GM12878 (cell line): ENCODE data around the gene IGF2R. TPM values are rescaled to one million over a fixed set of nuclear protein-coding genes. Genes with fewer than 3 reads are reported as not detected.

Source experiments
- ATAC-seq: fragments of 200-7000 bp; cut with Tn5 transposase; 3 replicates; pipeline ENCODE4 v1.9.1; 2020; ENCODE audit warnings: mild to moderate bottlenecking, moderate library complexity
- BruUV-seq: library from RNA; stranded (reverse); fragments of 400-500 nt; replicated peaks from 2 replicates; lab custom pipeline; 2021; lab: Mats Ljungman, UMichigan
- CTCF ChIA-PET: fragments of 300-600 bp; sonication (Branson Sonifier 250); formaldehyde crosslinking; extraction: SDS; loops from one replicate; lab custom pipeline; 2021; ENCODE audit warnings: inconsistent platforms; lab: Yijun Ruan, JAX
- POLR2A ChIA-PET: fragments of 350-600 bp; formaldehyde crosslinking; extraction: SDS; loops from one replicate; lab custom pipeline; 2021; ENCODE audit warnings: inconsistent platforms; lab: Charles Lee
- RAD21 ChIA-PET: fragments of 300-600 bp; sonication (Branson Sonifier 250); formaldehyde crosslinking; loops from one replicate; lab custom pipeline; 2023; ENCODE audit warnings: antibody characterized with exemption; ENCODE audit not compliant: unreplicated experiment; lab: Charles Lee
- SMC1A ChIA-PET: fragments of 300-600 bp; sonication (Branson Sonifier 250); formaldehyde crosslinking; loops from one replicate; lab custom pipeline; 2023; ENCODE audit not compliant: unreplicated experiment, uncharacterized antibody; lab: Charles Lee
- DNase-seq: peaks from one replicate; pipeline ENCODE4 v3.0.0-alpha.2; 2011; ENCODE audit warnings: low read depth, low spot score
- FAIRE-seq: peaks from 3 replicates; lab custom pipeline; 2011; peaks lifted over from hg19 to GRCh38; lab: Jason Lieb, UNC
- H2AFZ ChIP-seq: 2 replicates; pipeline ENCODE4 v1.6.0; 2011; ENCODE audit warnings: low read depth, low read length, control low read depth; ENCODE audit not compliant: control insufficient read depth
- H3K27ac ChIP-seq: 2 replicates; pipeline ENCODE4 v1.5.1; 2011; ENCODE audit warnings: control low read depth; ENCODE audit not compliant: control insufficient read depth, insufficient read depth
- H3K27me3 ChIP-seq, 2 experiments: replicated peaks in 1 of 2; 2 replicates each; pipeline versions ENCODE4 v1.6.0 to v1.6.1; 2011; ENCODE audit warnings: low read length in 1 of 2; ENCODE audit not compliant: control insufficient read depth in 2 of 2, insufficient read depth in 2 of 2
- H3K36me3 ChIP-seq, 2 experiments: 2 replicates each; pipeline ENCODE4 v1.5.1; 2011; ENCODE audit warnings: low read length in 1 of 2; ENCODE audit not compliant: control insufficient read depth in 2 of 2, insufficient read depth in 2 of 2
- H3K4me1 ChIP-seq: 2 replicates; pipeline ENCODE4 v1.6.1; 2011; ENCODE audit warnings: mild to moderate bottlenecking, low read length, moderate library complexity, mixed read lengths; ENCODE audit not compliant: control insufficient read depth, insufficient read depth
- H3K4me2 ChIP-seq: 2 replicates; pipeline ENCODE4 v1.6.0; 2011; ENCODE audit warnings: control low read depth; ENCODE audit not compliant: control insufficient read depth, insufficient read depth
- H3K4me3 ChIP-seq: fragments of 200-600 bp; sonication (generic); 2 replicates; pipeline ENCODE4 v1.5.1; 2016
- H3K79me2 ChIP-seq: 2 replicates; pipeline ENCODE4 v1.6.0; 2011; ENCODE audit warnings: low read length; ENCODE audit not compliant: control insufficient read depth, insufficient read depth
- H3K9ac ChIP-seq: 2 replicates; pipeline ENCODE4 v1.8.0; 2011; ENCODE audit warnings: low read length, control low read depth, mixed read lengths; ENCODE audit not compliant: control insufficient read depth, insufficient read depth
- H3K9me3 ChIP-seq: replicated peaks from 3 replicates; pipeline ENCODE4 v1.5.1; 2011; ENCODE audit warnings: mild to moderate bottlenecking, low read length; ENCODE audit not compliant: control insufficient read depth, insufficient read depth
- H4K20me1 ChIP-seq: 2 replicates; pipeline ENCODE4 v1.6.0; 2011; ENCODE audit not compliant: control insufficient read depth, insufficient read depth
- BCL11A ChIP-seq: IDR thresholded peaks from 2 replicates; pipeline ENCODE4 v1.6.1; 2011; ENCODE audit warnings: low read depth, low read length
- CEBPB ChIP-seq, 2 experiments: fragments of 150-350 bp in 1 of 2; IDR thresholded peaks; 2 replicates each; pipeline ENCODE4 v1.6.1; 2012 to 2014; ENCODE audit warnings: low read depth in 2 of 2, low read length in 2 of 2, borderline replicate concordance in 1 of 2, inconsistent platforms in 1 of 2
- HDGF ChIP-seq: fragments of 450-650 bp; IDR thresholded peaks from 2 replicates; pipeline ENCODE4 v1.6.1; 2016; ENCODE audit warnings: antibody characterized with exemption
- NFYB ChIP-seq: IDR thresholded peaks from 2 replicates; pipeline ENCODE4 v1.6.1; 2011; ENCODE audit warnings: low read depth, mild to moderate bottlenecking, low read length, improper control_type of control experiment, moderate library complexity; ENCODE audit not compliant: insufficient read depth
- NR2C2 ChIP-seq: IDR thresholded peaks from 2 replicates; pipeline ENCODE4 v1.6.1; 2011; ENCODE audit warnings: borderline replicate concordance, low read depth; ENCODE audit not compliant: control insufficient read depth, insufficient read length
- NRF1 ChIP-seq: conservative IDR thresholded peaks from 2 replicates; pipeline ENCODE4 v1.6.1; 2011; ENCODE audit warnings: mild to moderate bottlenecking, low read depth, low read length, improper control_type of control experiment
- PAX8 ChIP-seq: fragments of 450-650 bp; IDR thresholded peaks from 2 replicates; pipeline ENCODE4 v1.6.1; 2017; ENCODE audit warnings: mild to moderate bottlenecking, moderate library complexity
- PML ChIP-seq: IDR thresholded peaks from 2 replicates; pipeline ENCODE4 v1.6.1; 2012; ENCODE audit warnings: low read length, inconsistent platforms
- SP1 ChIP-seq: IDR thresholded peaks from one replicate; pipeline ENCODE4 v1.6.1; 2011; ENCODE audit warnings: low read depth, low read length
- SRF ChIP-seq, 2 experiments: IDR thresholded peaks; 2 replicates each; pipeline ENCODE4 v1.6.1; 2011; ENCODE audit warnings: low read depth in 2 of 2, low read length in 2 of 2, mild to moderate bottlenecking in 1 of 2, moderate library complexity in 1 of 2
- TARDBP ChIP-seq: IDR thresholded peaks from 2 replicates; pipeline ENCODE4 v1.6.1; 2016; ENCODE audit warnings: borderline replicate concordance
- ZBTB11 ChIP-seq: fragments of 450-650 bp; formaldehyde crosslinking; IDR thresholded peaks from 2 replicates; pipeline ENCODE4 v1.5.0; 2022; ENCODE audit warnings: mild to moderate bottlenecking, missing genetic modification characterization
- WGBS: methylation state at CpG from one replicate; pipeline ENCODE4 v1.1.6; 2016; ENCODE audit warnings: low lambda C conversion rate; ENCODE audit not compliant: insufficient replicate concordance, insufficient coverage; ENCODE audit errors: missing lambda C conversion rate; 5-methylcytosine and 5-hydroxymethylcytosine counted together
- in situ Hi-C: fragments of 300-500 bp; cut with MboI; formaldehyde crosslinking; loops from 9 replicates; pipeline ENCODE4 v1.14.3; 2018; ENCODE audit warnings: mixed read lengths
- intact Hi-C: fragments of 100-400 bp; cut with micrococcal nuclease; formaldehyde crosslinking; loops from one replicate; pipeline ENCODE4 v1.14.2; 2022; ENCODE audit not compliant: unreplicated experiment
- polyA plus RNA-seq, 11 experiments: library from polyadenylated mRNA; depleted of rRNA in 4 of 11; unstranded in 6 of 11; stranded (reverse) in 5 of 11; fragments of >200 nt; fragmentation: Nextera tagmentation in 4 of 11; fragmentation: Illumina TruSeq in 1 of 11; extraction: Ambion mirVana in 4 of 11; extraction: Trizol in 1 of 11; gene quantifications; 1 replicate in 1 of 11; 2 replicates in 10 of 11; pipeline versions ENCODE4 v1.2.1 to v1.2.3, GENCODE V29; 2011 to 2016; ENCODE audit warnings: inconsistent platforms in 2 of 11, missing spikeins in 2 of 11, low read depth in 1 of 11
- total RNA-seq, 4 experiments: library from RNA; depleted of rRNA in 3 of 4; stranded (reverse); fragments of >200 nt in 3 of 4; fragmentation: Illumina TruSeq in 1 of 4; extraction: Trizol in 1 of 4; gene quantifications; 2 replicates each; pipeline versions ENCODE4 v1.2.1 to v1.2.3, GENCODE V29; 2013 to 2021

IGF2R gene
- total and polyA plus RNA-seq, 10 of the 15 experiments (the other 5 are each of a cell fraction or from before 2014, with no cell fraction given) = 1.00 to 40.1 (median 16.8) TPM

- H3K4me2 ChIP-seq = no peak overlapping the region
- peaks cover 6% of the 10 kb centered on the region; the same call in 1 of the 2 replicates for H4K20me1 ChIP-seq
- H3K36me3 ChIP-seq = peaks cover 32 to 59% of the 10 kb centered on the region in 2 experiments
- FAIRE-seq (no peak), ATAC-seq (no peak), DNase-seq (no peak)
- no peak overlapping the region for H3K9ac ChIP-seq
- SMC1A ChIA-PET = no interaction called here
- CTCF ChIA-PET = no interaction called here
- H3K27ac ChIP-seq = no peak overlapping the region; the same call in 1 of the 2 replicates
- POLR2A ChIA-PET = no interaction called here
- peaks cover 27% of the 10 kb centered on the region for H3K4me1 ChIP-seq
- RAD21 ChIA-PET = no interaction called here
- in situ Hi-C loops (no loop called here), intact Hi-C loops (no loop called here)
- H3K4me3 ChIP-seq = no peak overlapping the region
- no peaks in the 10 kb centered on the region for H3K27me3 ChIP-seq
- H3K79me2 ChIP-seq = no peaks in the 10 kb centered on the region
- H2AFZ ChIP-seq = no peak overlapping the region
- 80% methylated on average over 2 of the region's 2 CpGs for WGBS
- TF ChIP-seq TARDBP (no peak), NFYB (no peak), BCL11A (no peak), NRF1 (no peak), SRF (IDR thresholded peaks at IDR 0.05; ENCODE audit: low read depth in 2 of 2, low read length in 2 of 2) (no peak), PML (no peak), NR2C2 (no peak), SP1 (no peak), PAX8 (no peak), HDGF (no peak), ZBTB11 (CRISPR knock-in tag) (no peak), CEBPB (IDR thresholded peaks at IDR 0.05; ENCODE audit: borderline replicate concordance in 1 of 2, low read depth in 2 of 2, low read length in 2 of 2) (no peak)
- no TSS peak for BruUV-seq
- no peaks in the 10 kb centered on the region for H3K9me3 ChIP-seq
Observed at GRCh38 chr6:160070831-160071230, 101.9 kb downstream of the IGF2R start.
